GM12875 (cell line): ENCODE data around the gene SAA1.
"Not testable (repeated sequence)": the region's sequence is repeated elsewhere in the genome, so short reads cannot be mapped to it uniquely, and the experiment has no call there.

ENCODE experiments used
- H3K4me3 ChIP-seq: one replicate; pipeline ENCODE4 v1.5.1; 2011; ENCODE audit warnings: low read depth, low read length, control low read depth
- CTCF ChIP-seq: IDR thresholded peaks from 2 replicates; pipeline ENCODE4 v1.5.1; 2011; ENCODE audit warnings: low read depth, mild to moderate bottlenecking, control low read depth, inconsistent platforms, low read length, moderate library complexity, borderline replicate concordance; ENCODE audit not compliant: insufficient read depth

Gene SAA1

GRCh38 chr11:18261721-18262120, 4.3 kb upstream of the SAA1 start:
- H3K4me3 ChIP-seq = no peak overlapping the region
- no peak for TF ChIP-seq CTCF

DNA sequence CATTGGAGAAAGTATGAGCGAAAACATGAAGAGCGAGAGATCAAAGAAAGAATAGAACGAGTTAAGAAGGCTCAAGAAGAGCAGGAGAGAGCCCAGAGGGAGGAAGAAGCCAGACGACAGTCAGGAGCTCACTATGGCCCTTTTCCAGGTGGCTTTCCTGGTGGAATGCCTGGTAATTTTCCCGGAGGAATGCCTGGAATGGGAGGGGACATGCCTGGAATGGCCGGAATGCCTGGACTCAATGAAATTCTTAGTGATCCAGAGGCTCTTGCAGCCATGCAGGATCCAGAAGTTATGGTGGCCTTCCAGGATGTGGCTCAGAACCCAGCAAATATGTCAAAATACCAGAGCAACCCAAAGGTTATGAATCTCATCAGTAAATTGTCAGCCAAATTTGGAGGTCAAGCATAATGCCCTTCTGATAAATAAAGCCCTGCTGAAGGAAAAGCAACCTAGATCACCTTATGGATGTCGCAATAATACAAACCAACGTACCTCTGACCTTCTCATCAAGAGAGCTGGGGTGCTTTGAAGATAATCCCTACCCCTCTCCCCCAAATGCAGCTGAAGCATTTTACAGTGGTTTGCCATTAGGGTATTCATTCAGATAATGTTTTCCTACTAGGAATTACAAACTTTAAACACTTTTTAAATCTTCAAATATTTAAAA, 3.2 kb upstream of the SAA1 start:
- H3K4me3 ChIP-seq = not testable (repeated sequence)

DNA sequence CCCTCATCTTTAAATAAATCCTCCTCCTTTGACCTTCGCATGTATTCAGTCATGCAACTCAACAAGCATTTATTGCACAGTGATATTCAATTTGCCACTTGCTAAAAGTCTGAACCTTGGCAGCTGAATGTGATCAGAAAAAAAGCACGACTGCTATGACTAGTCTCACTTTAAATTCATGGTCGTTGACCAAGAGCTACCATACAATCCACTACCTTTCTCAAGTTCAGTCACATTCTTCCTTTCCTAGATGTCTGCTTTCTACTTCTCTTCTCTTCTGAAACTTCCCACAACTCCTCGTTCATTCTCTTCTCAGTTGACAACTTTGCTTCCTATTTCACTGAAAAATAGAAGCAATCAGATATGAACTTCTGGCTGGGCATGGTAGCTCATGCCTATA, 2.0 kb upstream of the SAA1 start:
- TF ChIP-seq CTCF = no peak
- H3K4me3 ChIP-seq = no peak overlapping the region

GRCh38 chr11:18264677-18265555, 1.1 kb upstream of the SAA1 start:
- H3K4me3 ChIP-seq = no peak overlapping the region
- TF ChIP-seq CTCF = no peak

- H3K4me3 ChIP-seq = not testable (repeated sequence)
Measured at GRCh38 chr11:18267335-18268133, 1.5 kb downstream of the SAA1 start.

DNA sequence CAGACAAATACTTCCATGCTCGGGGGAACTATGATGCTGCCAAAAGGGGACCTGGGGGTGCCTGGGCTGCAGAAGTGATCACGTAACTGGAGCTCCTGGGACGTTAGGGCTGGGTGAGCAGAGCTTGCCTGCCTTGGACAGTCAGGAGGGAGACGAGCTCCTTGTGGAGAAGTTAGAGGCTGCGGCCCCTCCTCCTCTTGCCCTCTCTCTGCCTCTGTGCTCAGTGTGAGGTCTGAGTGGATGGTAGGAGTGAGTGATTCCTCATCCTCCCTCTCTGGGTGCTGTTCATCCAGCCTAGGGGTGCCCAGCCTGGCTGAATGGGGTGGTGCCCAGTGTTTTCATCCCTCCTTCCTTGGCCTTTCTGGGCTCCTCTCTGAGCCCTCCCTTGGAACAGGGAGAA, 3.2 kb downstream of the SAA1 start:
- H3K4me3 ChIP-seq = not testable (repeated sequence)

- TF ChIP-seq CTCF = no peak
- H3K4me3 ChIP-seq = no peak overlapping the region
Measured at GRCh38 chr11:18270102-18270501, 4.0 kb downstream of the SAA1 start.

DNA sequence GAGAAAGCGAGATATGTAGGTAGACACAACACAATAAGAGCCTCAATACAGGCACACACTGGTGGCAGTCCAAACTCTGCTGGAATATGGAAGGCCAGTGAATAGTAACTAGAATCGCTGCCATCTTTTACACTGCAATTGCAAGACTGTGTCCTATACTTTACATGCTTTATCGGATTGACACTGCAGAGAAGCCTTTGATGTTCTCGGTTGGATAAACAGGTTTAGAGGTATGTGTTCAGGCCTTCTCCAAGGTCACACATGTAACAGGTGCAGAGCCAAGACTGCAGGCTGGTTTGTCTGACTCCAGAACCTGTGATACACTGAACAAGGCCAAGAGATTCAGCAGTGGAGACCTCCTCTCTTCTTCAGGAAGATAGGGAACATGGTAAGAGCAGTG, 5.1 kb downstream of the SAA1 start:
- no peak overlapping the region for H3K4me3 ChIP-seq
- TF ChIP-seq CTCF = no peak
